ENCODE data around the gene BABAM2.

- no peak for TF ChIP-seq POLR2A (IDR thresholded peaks at IDR 0.05)
- TF ChIP-seq, protein P1, sequence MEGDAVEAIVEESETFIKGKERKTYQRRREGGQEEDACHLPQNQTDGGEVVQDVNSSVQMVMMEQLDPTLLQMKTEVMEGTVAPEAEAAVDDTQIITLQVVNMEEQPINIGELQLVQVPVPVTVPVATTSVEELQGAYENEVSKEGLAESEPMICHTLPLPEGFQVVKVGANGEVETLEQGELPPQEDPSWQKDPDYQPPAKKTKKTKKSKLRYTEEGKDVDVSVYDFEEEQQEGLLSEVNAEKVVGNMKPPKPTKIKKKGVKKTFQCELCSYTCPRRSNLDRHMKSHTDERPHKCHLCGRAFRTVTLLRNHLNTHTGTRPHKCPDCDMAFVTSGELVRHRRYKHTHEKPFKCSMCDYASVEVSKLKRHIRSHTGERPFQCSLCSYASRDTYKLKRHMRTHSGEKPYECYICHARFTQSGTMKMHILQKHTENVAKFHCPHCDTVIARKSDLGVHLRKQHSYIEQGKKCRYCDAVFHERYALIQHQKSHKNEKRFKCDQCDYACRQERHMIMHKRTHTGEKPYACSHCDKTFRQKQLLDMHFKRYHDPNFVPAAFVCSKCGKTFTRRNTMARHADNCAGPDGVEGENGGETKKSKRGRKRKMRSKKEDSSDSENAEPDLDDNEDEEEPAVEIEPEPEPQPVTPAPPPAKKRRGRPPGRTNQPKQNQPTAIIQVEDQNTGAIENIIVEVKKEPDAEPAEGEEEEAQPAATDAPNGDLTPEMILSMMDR (IDR thresholded peaks at IDR 0.05): no peak
- no peak for TF ChIP-seq EP300 (IDR thresholded peaks at IDR 0.05)
Measured at GRCh38 chr2:28219758-28220368, 329.3 kb downstream of the BABAM2 start.

Measured in sigmoid colon (tissue), 4 donors.